GM19324 (cell line): ENCODE measurements around the gene LRRC39.

ENCODE experiments used
- ATAC-seq: cut with Tn5 transposase; IDR thresholded peaks from one replicate; pipeline ENCODE4 v1.9.1; 2021; ENCODE audit warnings: mild to moderate bottlenecking, moderate library complexity; ENCODE audit not compliant: unreplicated experiment, low FRiP score

Gene LRRC39

GRCh38 chr1:100151679-100152078 is 26.4 kb downstream of the LRRC39 start:
- ATAC-seq = no peak

GRCh38 chr1:100147875-100148274 is 30.2 kb downstream of the LRRC39 start:
- no peak for ATAC-seq

DNA sequence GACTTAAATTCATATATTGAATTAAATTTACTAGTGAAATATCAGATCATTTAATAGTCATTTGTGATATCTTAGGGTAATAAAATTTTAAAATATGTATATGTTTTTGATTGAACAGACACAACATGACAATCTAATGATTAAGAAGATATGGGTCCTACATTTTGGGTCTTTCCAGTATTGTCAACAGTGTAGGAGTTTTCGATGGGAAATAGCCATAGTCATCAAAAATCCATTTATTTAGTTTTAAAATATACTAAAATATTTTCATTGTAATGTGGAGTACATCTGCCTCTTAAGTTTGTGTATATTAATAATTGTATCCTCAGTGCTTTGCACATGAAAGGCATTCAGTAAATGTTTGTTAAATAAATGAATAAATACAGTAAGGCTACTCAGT is 31.1 kb downstream of the LRRC39 start:
- ATAC-seq = no peak

- ATAC-seq = no peak
Observed at GRCh38 chr1:100145116-100145515, 32.9 kb downstream of the LRRC39 start.

DNA sequence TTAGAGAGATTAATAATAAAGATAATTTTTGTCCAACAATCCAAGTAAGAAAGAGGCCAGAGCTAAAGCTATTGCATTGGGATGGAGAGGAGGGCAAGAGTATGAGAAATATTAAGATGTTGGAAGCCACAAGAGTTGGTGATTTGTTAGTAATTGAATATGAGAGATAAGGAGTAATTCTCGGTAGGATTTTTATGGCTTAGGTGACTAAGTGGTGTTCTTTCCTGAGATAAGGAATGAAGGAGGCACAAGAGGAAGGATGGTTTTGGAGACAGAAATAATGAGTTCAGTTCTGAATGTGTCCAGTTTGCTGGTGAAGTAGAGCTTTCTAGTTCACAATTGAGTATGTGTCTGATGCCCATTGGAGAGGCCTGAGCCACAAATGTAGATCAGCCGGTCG is 35.7 kb downstream of the LRRC39 start:
- ATAC-seq = no peak

- ATAC-seq = no peak
Observed at GRCh38 chr1:100141192-100141591, 36.9 kb downstream of the LRRC39 start.

- ATAC-seq = no peak
Observed at GRCh38 chr1:100137602-100138001, 40.5 kb downstream of the LRRC39 start.

GRCh38 chr1:100134872-100135271 is 43.2 kb downstream of the LRRC39 start:
- no peak for ATAC-seq

- ATAC-seq = peak; percentile 92
Observed at GRCh38 chr1:100132566-100133477, 45.2 kb downstream of the LRRC39 start, which contains the start of the genes SASS6 and TRMT13. Gene SASS6 (minus strand): TSS chr1:100132930. CDS start chr1:100132814, 116 bp downstream. Gene TRMT13 (plus strand): TSS chr1:100133163. CDS start chr1:100133169, 6 bp downstream.

- no peak for ATAC-seq
Observed at GRCh38 chr1:100131623-100132022, 46.4 kb downstream of the LRRC39 start.

DNA sequence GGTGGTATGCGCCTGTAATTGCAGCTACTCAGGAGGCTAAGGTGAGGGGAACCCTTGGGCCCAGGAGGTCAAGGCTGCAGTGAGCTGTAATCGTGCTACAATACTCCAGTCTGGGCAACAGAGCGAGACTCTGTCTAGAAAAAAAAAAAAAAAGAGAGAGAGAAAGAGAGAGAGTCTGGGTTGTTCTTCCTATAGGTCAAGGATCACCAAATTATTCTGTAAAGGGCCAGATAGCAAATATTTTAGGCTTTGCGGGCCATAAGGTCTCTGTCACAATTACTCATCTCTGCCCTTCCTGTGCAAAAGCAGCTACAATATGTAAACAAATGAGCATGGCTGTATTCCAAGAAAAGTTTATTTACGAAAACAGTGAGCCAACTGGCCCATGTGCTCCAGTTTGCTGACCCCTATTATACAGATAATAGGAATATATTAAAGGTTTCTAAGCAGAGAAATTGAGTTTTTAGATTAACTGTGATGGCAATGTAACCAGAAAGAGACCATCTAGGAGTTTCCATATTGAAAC is 47.4 kb downstream of the LRRC39 start:
- no peak for ATAC-seq

DNA sequence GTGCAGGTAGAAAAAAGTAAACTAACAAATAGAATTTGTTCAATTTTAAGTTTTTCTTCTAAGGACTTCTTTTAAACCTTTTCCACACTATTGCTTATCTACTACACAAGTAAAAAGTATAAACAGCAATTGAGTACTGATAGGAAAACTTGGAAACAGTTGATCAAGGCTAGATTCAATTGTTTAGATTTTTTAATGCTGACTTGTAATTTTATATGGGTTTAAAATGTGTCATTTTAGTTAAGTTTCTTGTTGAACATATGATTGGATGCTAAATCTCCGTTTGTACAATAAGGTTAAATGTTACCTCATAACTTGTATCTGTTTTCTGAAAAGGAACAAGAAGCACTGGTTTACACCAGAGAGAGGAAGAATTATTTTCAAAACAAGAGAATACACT is 50.8 kb downstream of the LRRC39 start:
- ATAC-seq = no peak

GRCh38 chr1:100122177-100122576 is 55.9 kb downstream of the LRRC39 start:
- ATAC-seq = no peak

GRCh38 chr1:100115524-100115923 is 62.5 kb downstream of the LRRC39 start:
- ATAC-seq = no peak

DNA sequence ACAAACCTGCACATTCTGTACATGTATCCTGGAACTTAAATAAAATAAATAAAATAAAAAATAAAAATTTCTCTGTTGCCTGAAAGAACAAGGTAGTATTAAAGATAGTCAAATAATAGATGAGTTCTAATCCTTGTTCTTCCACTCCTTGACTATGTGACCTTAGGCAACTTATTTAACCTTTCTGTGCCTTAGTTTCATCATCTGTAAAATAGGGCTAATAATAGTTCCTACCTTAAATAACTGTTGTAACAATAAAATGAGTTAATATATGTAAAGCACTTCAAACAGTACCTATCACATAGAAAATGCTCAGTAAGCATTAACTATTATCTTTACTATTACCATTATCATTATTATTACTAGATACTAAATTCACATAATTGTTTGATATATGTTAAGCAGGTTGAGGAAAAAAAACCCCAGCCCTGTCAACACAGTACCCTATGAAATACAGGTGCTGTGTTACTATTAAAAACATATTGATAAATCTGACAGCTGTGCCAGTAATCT is 68.4 kb downstream of the LRRC39 start:
- no peak for ATAC-seq

GRCh38 chr1:100107696-100108095 is 70.4 kb downstream of the LRRC39 start:
- no peak for ATAC-seq

GRCh38 chr1:100101564-100101963 is 76.5 kb downstream of the LRRC39 start:
- no peak for ATAC-seq

- no peak for ATAC-seq
Observed at GRCh38 chr1:100100202-100100601, 77.9 kb downstream of the LRRC39 start.
